ENCODE results near the gene CFAP141.
"Not testable (repeated sequence)": the region's sequence is repeated elsewhere in the genome, so short reads cannot be mapped to it uniquely, and the experiment has no call there.

CFAP141 gene

GRCh38 chr1:154207262-154207661, 1.1 kb upstream of the CFAP141 start:
- TF ChIP-seq, protein P1, sequence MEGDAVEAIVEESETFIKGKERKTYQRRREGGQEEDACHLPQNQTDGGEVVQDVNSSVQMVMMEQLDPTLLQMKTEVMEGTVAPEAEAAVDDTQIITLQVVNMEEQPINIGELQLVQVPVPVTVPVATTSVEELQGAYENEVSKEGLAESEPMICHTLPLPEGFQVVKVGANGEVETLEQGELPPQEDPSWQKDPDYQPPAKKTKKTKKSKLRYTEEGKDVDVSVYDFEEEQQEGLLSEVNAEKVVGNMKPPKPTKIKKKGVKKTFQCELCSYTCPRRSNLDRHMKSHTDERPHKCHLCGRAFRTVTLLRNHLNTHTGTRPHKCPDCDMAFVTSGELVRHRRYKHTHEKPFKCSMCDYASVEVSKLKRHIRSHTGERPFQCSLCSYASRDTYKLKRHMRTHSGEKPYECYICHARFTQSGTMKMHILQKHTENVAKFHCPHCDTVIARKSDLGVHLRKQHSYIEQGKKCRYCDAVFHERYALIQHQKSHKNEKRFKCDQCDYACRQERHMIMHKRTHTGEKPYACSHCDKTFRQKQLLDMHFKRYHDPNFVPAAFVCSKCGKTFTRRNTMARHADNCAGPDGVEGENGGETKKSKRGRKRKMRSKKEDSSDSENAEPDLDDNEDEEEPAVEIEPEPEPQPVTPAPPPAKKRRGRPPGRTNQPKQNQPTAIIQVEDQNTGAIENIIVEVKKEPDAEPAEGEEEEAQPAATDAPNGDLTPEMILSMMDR (IDR thresholded peaks at IDR 0.05; ENCODE audit: insufficient read depth, missing control alignments), result no peak
- DNase-seq (ENCODE audit: insufficient read length, low spot score) (no peak), FAIRE-seq (no peak)

DNA sequence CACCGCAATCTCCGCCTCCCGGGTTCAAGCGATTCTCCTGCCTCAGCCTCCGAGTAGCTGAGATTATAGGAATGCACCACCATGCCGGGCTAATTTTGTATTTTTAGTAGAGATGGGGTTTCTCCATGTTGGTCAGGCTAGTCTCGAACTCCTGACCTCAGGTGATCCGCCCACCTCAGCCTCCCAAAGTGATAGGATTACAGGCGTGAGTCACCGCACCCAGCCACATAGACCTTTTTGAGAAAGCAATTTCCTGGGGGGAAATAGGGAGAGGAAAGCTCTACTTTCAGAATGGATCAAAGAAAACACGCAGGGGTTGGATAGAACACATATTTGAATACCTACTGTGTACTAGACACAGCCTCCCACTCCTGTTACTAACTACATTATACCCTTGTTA, 355 bp downstream of the CFAP141 start:
- not testable (repeated sequence) for FAIRE-seq; DNase-seq (ENCODE audit: insufficient read length, low spot score)

DNA sequence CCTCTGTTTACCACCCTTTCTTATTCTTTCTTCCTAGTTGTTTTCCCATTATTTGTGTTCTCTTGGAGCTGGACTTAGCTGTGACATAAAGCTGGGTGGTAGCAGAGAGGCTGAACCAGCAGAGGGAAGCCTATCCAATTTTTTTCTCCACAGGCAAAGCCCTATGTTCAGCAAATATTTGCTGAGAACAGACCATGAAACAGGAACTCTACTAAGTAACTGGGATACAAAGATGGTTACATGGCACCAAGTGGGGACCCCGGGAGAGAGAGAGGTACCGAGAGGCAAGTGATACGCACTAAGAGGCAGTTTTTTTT, 6.6 kb downstream of the CFAP141 start:
- FAIRE-seq (no peak), DNase-seq (ENCODE audit: insufficient read length, low spot score) (no peak)
- TF ChIP-seq, protein P1 (IDR thresholded peaks at IDR 0.05; ENCODE audit: insufficient read depth, missing control alignments), result no peak

DNA sequence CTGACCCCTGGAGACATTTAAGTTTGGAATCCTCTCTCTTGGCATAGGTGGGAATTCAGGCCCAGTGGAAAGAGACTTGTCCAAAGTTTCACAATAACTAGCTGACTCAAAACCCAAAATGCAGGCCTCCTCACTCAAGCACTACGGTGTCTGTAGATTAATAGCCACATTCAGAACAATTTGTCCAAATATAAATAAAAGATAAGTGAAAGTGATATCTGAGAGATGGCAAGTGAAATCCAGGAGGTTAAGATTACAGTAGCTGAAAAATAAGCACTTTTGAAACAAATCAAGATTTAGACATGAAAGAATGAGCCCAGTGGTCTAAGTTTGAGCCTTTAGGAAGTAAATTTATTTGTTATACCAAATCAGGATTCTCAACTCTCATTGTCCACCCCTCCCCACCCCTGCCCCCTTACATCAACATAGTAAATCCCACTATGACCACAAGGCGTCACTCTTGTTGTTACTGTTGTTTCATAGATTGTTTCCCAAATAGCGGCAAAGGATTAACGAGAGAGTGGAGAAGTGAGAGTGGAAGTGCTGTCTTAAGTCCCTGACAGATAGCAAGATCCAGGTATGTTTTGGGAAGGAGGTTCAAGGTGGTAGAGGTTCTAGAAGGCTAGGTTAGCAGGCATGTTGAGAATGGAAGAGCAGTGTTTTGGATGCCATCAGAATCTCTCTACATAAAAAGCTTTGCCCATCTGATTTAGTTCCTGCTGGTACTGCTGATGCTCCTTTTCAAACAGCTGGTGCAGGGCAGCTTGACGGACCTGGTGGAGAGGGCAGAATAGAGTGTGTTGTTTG, 7.2 kb downstream of the CFAP141 start:
- TF ChIP-seq, protein P1 (IDR thresholded peaks at IDR 0.05; ENCODE audit: insufficient read depth, missing control alignments), result peak; percentile 66
- FAIRE-seq (peak; percentile 67), DNase-seq (ENCODE audit: insufficient read length, low spot score) (peak; percentile 53)

DNA sequence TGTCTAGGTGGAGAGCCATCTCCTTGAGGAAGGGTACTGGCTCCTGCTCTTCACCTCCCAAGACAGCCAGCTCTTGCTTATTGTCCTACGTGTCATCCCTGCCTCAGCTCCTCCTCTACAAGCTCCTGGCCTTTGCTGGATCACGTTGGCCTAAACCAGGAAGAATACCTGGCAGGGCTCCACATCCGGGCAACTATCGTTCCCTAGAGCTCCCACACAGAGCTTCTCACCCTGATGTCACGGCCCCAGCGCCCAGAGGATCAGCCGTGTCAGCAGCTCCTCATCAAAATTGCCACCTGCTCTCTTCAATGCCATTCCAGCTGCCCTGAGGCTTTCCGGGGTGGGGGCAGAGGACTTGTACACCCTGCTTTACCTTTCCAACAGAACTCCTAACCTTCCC, 12.3 kb downstream of the CFAP141 start:
- FAIRE-seq, result no peak

GRCh38 chr1:154192476-154192875, 13.7 kb downstream of the CFAP141 start:
- FAIRE-seq (no peak), DNase-seq (ENCODE audit: insufficient read length, low spot score) (no peak)
- TF ChIP-seq, protein P1 (IDR thresholded peaks at IDR 0.05; ENCODE audit: insufficient read depth, missing control alignments), result no peak

More for the DNA sequence above, 12.3 kb downstream of the CFAP141 start:
- no peak for DNase-seq (ENCODE audit: insufficient read length, low spot score)
- TF ChIP-seq, protein P1 (IDR thresholded peaks at IDR 0.05; ENCODE audit: insufficient read depth, missing control alignments), result no peak

GRCh38 chr1:154191990-154192461, 14.1 kb downstream of the CFAP141 start, which contains the start of gene TPM3:
TSS of gene TPM3 (minus strand) at chr1:154192100. CDS start at chr1:154192018, 82 bp downstream.
- FAIRE-seq (no peak), DNase-seq (ENCODE audit: insufficient read length, low spot score) (no peak)
- TF ChIP-seq, protein P1 (IDR thresholded peaks at IDR 0.05; ENCODE audit: insufficient read depth, missing control alignments), result no peak
